MM.1S (cell line): Measurements from ENCODE around the gene NSF.

Experiments used
- EZH2 ChIP-seq: fragments of 300-600 bp; sonication (generic); optimal IDR thresholded peaks from 2 replicates; pipeline ENCODE3; 2017; ENCODE audit warnings: low read depth, mild to moderate bottlenecking, antibody characterized with exemption, low read length, mixed read lengths
- TF ChIP-seq, protein P1 (sequence below): fragments of 300-600 bp; sonication (generic); IDR thresholded peaks from 2 replicates; pipeline ENCODE4 v1.5.1; 2016; ENCODE audit warnings: antibody characterized with exemption, low read length, mixed read lengths

DNA sequence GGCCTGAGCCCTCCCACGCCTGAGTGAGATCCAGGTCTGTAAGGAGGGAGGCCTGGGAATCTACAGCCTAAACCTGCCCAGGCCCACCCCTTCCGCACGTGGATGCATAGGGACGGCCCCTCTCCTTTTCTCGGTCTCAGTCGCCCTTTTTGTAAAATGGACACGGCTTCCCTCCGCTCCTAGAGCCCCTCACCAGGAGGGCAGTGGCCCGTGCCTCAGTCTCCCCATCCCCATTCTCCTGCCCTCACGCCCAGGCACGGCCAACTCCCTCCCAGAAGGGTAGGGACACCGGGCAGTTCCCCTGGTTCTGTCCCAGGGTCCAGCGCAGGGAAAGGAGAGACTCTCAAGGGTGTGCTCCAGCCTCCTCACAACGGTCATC is 180.0 kb downstream of the NSF start:
- TF ChIP-seq, protein P1, sequence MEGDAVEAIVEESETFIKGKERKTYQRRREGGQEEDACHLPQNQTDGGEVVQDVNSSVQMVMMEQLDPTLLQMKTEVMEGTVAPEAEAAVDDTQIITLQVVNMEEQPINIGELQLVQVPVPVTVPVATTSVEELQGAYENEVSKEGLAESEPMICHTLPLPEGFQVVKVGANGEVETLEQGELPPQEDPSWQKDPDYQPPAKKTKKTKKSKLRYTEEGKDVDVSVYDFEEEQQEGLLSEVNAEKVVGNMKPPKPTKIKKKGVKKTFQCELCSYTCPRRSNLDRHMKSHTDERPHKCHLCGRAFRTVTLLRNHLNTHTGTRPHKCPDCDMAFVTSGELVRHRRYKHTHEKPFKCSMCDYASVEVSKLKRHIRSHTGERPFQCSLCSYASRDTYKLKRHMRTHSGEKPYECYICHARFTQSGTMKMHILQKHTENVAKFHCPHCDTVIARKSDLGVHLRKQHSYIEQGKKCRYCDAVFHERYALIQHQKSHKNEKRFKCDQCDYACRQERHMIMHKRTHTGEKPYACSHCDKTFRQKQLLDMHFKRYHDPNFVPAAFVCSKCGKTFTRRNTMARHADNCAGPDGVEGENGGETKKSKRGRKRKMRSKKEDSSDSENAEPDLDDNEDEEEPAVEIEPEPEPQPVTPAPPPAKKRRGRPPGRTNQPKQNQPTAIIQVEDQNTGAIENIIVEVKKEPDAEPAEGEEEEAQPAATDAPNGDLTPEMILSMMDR = no peak
- TF ChIP-seq EZH2 = no peak
